ENCODE results near the gene WFDC1.

DNA sequence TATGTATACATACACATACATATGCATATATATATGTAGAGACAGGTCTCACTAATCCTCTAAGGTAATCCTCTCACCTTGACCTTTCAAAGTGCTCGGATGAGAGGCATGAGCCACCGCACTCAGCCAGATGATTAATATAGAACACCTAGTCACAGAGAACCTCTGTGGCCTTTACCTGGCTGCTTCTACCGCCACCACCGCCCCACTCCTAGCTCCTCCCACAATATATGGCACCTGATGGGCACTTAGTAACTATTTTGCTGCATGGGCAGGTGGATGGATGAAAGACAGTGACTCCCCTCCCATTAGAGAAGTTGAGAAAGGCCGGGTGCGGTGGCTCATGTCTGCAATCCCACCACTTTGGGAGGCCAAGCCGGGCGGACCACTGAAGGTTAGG lies 57.0 kb downstream of the WFDC1 start:
- TF ChIP-seq, protein P1, sequence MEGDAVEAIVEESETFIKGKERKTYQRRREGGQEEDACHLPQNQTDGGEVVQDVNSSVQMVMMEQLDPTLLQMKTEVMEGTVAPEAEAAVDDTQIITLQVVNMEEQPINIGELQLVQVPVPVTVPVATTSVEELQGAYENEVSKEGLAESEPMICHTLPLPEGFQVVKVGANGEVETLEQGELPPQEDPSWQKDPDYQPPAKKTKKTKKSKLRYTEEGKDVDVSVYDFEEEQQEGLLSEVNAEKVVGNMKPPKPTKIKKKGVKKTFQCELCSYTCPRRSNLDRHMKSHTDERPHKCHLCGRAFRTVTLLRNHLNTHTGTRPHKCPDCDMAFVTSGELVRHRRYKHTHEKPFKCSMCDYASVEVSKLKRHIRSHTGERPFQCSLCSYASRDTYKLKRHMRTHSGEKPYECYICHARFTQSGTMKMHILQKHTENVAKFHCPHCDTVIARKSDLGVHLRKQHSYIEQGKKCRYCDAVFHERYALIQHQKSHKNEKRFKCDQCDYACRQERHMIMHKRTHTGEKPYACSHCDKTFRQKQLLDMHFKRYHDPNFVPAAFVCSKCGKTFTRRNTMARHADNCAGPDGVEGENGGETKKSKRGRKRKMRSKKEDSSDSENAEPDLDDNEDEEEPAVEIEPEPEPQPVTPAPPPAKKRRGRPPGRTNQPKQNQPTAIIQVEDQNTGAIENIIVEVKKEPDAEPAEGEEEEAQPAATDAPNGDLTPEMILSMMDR (IDR thresholded peaks at IDR 0.05), result no peak
- no peak for TF ChIP-seq POLR2AphosphoS5 (IDR thresholded peaks at IDR 0.05; ENCODE audit: low read depth, low read length)
- TF ChIP-seq TCF7L2 (IDR thresholded peaks at IDR 0.05; ENCODE audit: low read depth, low read length), result no peak
- no peak for TF ChIP-seq SIN3A (IDR thresholded peaks at IDR 0.05; ENCODE audit: borderline replicate concordance, insufficient read depth, low read depth, low read length)

Data from Panc1 (cell line).